ENCODE measurements around the gene LAD1.

The LAD1 gene

DNA sequence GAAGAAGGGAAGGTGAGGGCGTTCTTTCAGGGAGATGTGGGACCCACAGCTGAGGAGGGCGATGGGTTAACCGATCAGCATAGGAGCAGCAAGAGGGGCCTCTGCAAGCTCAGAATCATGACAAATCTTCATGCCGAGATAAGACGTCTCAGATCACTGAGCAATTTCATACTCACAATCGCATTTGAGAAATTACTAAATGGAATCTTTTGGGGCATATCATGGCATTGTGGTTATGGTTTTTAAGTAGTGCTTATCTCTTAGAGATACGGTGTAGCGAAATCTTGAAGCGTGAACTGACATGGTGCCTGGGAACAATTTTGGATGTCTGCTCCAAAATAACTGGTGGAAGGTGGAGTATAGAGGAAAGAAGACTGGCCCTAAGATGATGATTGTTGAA, 27.8 kb downstream of the LAD1 start:
- no peaks in the 10 kb centered on the region for H4K20me1 ChIP-seq (ENCODE audit: control insufficient read depth, insufficient read depth, low read depth, low read length)
- H3K4me3 ChIP-seq (ENCODE audit: low read length): no peak overlapping the region
- H3K79me2 ChIP-seq (ENCODE audit: control insufficient read depth, low read length): no peaks in the 10 kb centered on the region
- no peak for TF ChIP-seq EZH2phosphoT487 (IDR thresholded peaks at IDR 0.05; ENCODE audit: borderline replicate concordance, low read length)
- no peak for TF ChIP-seq CTCF (IDR thresholded peaks at IDR 0.05; ENCODE audit: low read depth, low read length, poor library complexity, severe bottlenecking)
- H3K4me2 ChIP-seq (ENCODE audit: low read length): no peak overlapping the region
- no peaks in the 10 kb centered on the region for H3K9me3 ChIP-seq (ENCODE audit: control insufficient read depth, insufficient read depth, low read length)
- no peaks in the 10 kb centered on the region for H3K4me1 ChIP-seq (ENCODE audit: control insufficient read depth, low read length)
- H3K27ac ChIP-seq (ENCODE audit: low read depth, low read length): no peak overlapping the region
- no peaks in the 10 kb centered on the region for H3F3A ChIP-seq (ENCODE audit: control insufficient read depth, insufficient read depth)
- no peaks in the 10 kb centered on the region for H3K36me3 ChIP-seq (ENCODE audit: control insufficient read depth, low read length)
- no peaks in the 10 kb centered on the region for H3K9me2 ChIP-seq (replicated peaks; ENCODE audit: control insufficient read depth, low read length)
- peaks cover 12% of the 10 kb centered on the region; the same call in 1 of the 2 replicates for H3K27me3 ChIP-seq (ENCODE audit: control insufficient read depth, low read length)

DNA sequence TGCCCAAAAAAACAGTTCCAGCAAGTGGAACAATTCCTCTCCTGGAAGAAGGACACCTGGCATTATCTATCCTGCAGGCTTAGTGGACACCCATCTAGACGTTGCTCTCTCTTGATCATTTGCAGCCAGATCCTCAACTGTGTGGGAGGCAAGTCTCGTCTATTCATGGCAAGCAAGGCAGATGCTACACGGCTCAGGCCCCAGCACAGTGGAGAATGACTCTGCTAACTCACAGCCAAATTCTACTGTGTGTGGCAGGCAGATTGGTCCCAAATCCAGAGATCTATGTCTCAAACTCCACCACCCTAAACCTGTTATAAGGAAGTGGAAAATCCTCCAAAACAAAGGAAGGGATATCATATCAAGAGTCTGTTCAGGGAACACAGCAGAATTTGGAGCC, 28.6 kb downstream of the LAD1 start:
- Histone ChIP-seq H3K4me3 (ENCODE audit: low read length) (no peak overlapping the region), H3K9me3 (ENCODE audit: control insufficient read depth, insufficient read depth, low read length) (no peaks in the 10 kb centered on the region), H3F3A (ENCODE audit: control insufficient read depth, insufficient read depth) (no peaks in the 10 kb centered on the region), H3K9me2 (replicated peaks; ENCODE audit: control insufficient read depth, low read length) (no peaks in the 10 kb centered on the region), H3K27me3 (ENCODE audit: control insufficient read depth, low read length) (peaks cover 12% of the 10 kb centered on the region; the same call in 1 of the 2 replicates), H3K4me1 (ENCODE audit: control insufficient read depth, low read length) (no peaks in the 10 kb centered on the region), H3K36me3 (ENCODE audit: control insufficient read depth, low read length) (no peaks in the 10 kb centered on the region), H3K4me2 (ENCODE audit: low read length) (no peak overlapping the region), H3K79me2 (ENCODE audit: control insufficient read depth, low read length) (no peaks in the 10 kb centered on the region), H4K20me1 (ENCODE audit: control insufficient read depth, insufficient read depth, low read depth, low read length) (no peaks in the 10 kb centered on the region), H3K27ac (ENCODE audit: low read depth, low read length) (no peak overlapping the region)
- TF ChIP-seq CTCF (IDR thresholded peaks at IDR 0.05; ENCODE audit: low read depth, low read length, poor library complexity, severe bottlenecking) (no peak), EZH2phosphoT487 (IDR thresholded peaks at IDR 0.05; ENCODE audit: borderline replicate concordance, low read length) (no peak)

DNA sequence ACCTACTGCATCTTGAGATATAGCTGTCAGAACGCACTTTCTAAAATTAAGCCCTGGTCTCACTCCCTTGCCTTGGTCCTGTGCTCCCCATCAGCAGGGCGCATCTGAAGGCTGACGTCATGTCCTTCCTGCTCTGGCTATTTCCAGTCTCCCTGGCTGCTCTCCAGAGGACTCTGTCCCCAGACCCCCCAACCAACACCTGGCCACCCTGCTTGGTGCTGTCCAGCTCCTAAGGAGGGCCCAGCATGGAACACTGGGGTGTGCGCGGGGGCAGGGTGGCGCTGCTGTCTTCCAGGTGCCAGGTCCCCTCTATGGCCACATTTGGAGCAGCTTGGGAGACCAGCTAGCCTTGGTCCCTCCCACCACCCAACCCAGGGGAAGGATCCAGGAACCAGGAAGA, 29.9 kb downstream of the LAD1 start:
- no peaks in the 10 kb centered on the region for H3K9me3 ChIP-seq (ENCODE audit: control insufficient read depth, insufficient read depth, low read length)
- no peak overlapping the region for H3K27ac ChIP-seq (ENCODE audit: low read depth, low read length)
- H3K4me3 ChIP-seq (ENCODE audit: low read length): no peak overlapping the region
- H3K27me3 ChIP-seq (ENCODE audit: control insufficient read depth, low read length): peaks cover 7% of the 10 kb centered on the region; the same call in 1 of the 2 replicates
- H3K36me3 ChIP-seq (ENCODE audit: control insufficient read depth, low read length): no peaks in the 10 kb centered on the region
- no peaks in the 10 kb centered on the region for H3F3A ChIP-seq (ENCODE audit: control insufficient read depth, insufficient read depth)
- H3K4me1 ChIP-seq (ENCODE audit: control insufficient read depth, low read length): no peaks in the 10 kb centered on the region
- no peaks in the 10 kb centered on the region for H4K20me1 ChIP-seq (ENCODE audit: control insufficient read depth, insufficient read depth, low read depth, low read length)
- no peaks in the 10 kb centered on the region for H3K79me2 ChIP-seq (ENCODE audit: control insufficient read depth, low read length)
- TF ChIP-seq CTCF (IDR thresholded peaks at IDR 0.05; ENCODE audit: low read depth, low read length, poor library complexity, severe bottlenecking) (no peak), EZH2phosphoT487 (IDR thresholded peaks at IDR 0.05; ENCODE audit: borderline replicate concordance, low read length) (no peak)
- H3K9me2 ChIP-seq (replicated peaks; ENCODE audit: control insufficient read depth, low read length): no peaks in the 10 kb centered on the region
- no peak overlapping the region for H3K4me2 ChIP-seq (ENCODE audit: low read length)

All from DOHH2 (cell line).